Mesodermal cell (in vitro differentiated cells): ENCODE results near the gene ARL13B.
"Not testable (repeated sequence)": the region's sequence is repeated elsewhere in the genome, so short reads cannot be mapped to it uniquely, and the experiment has no call there.

ENCODE experiments used
- H3K27ac ChIP-seq: 2 replicates; pipeline ENCODE4 v1.7.0; 2013; ENCODE audit warnings: mild to moderate bottlenecking, low read depth, low read length, moderate library complexity; ENCODE audit not compliant: severe bottlenecking
- H3K36me3 ChIP-seq: 2 replicates; pipeline ENCODE4 v1.7.1; 2013; ENCODE audit warnings: mild to moderate bottlenecking, low read length, moderate library complexity; ENCODE audit not compliant: control insufficient read depth, insufficient read depth
- H3K4me1 ChIP-seq: one replicate; pipeline ENCODE4 v1.7.1; 2013; ENCODE audit warnings: mild to moderate bottlenecking, low read length; ENCODE audit not compliant: insufficient read depth, control insufficient read depth, poor library complexity, severe bottlenecking
- H3K4me3 ChIP-seq: 2 replicates; pipeline ENCODE4 v1.7.0; 2013; ENCODE audit warnings: low read length, control low read depth, mild to moderate bottlenecking; ENCODE audit not compliant: insufficient read depth, poor library complexity, severe bottlenecking; ENCODE audit errors: extremely low read depth
- H3K9me3 ChIP-seq: 2 replicates; pipeline ENCODE4 v1.7.1; 2013; ENCODE audit warnings: mild to moderate bottlenecking, low read length, moderate library complexity; ENCODE audit not compliant: control insufficient read depth
- WGBS, 2 experiments: methylation state at CpG; one replicate each; pipeline ENCODE4 v1.1.5; 2013; ENCODE audit warnings: missing lambda C conversion rate in 2 of 2; ENCODE audit not compliant: insufficient coverage in 2 of 2; 5-methylcytosine and 5-hydroxymethylcytosine counted together

The ARL13B gene

DNA sequence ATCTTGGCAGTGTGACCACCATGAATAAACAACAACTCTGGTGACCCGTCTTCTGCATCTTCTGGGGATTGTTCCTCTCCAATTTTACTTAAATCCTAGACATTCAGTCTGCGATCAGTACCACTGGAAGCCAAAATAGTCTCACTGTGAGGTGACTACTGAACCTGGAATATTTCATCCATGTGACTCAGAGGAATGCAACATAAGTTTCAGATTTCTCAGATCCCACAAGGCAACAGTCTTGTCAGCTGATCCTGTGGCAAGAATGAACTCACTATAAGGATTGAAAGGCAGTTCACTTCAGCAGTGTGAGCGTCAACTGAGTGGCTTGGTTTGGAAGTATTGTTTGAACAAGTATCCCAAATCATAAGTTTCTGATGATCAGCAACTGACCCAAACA lies 96.1 kb downstream of the ARL13B start:
- H3K4me3 ChIP-seq: no peak overlapping the region
- 85 to 86% methylated on average over 1 to 2 of the region's 3 CpGs for WGBS, 2 experiments

DNA sequence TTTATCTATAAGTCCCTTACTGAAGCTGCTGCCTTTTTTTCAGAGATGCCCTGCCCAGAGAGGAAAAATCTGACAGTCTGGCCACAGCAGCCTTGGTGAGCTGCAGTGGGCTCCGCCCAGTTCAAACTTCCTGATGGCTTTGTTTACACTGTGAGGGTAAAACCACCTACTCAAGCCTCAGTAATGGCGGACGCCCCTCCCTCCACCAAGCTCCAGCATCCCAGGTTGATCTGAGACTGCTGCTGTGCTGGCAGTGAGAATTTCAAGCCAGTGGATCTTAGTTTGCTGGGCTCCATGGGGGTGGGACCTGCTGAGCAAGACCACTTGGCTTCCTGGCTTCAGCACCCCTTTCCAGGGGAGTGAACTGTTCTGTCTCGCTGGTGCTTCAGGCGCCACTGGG lies 100.6 kb downstream of the ARL13B start:
- H3K27ac ChIP-seq, H3K4me3 ChIP-seq, H3K4me1 ChIP-seq, H3K9me3 ChIP-seq: not testable (repeated sequence)
- peaks cover 18% of the 10 kb centered on the region for H3K36me3 ChIP-seq
- WGBS, 2 experiments: 100% methylated on average over 2 to 3 of the region's 5 CpGs

More for the DNA sequence above, 96.1 kb downstream of the ARL13B start:
- Histone ChIP-seq H3K27ac (no peak overlapping the region), H3K9me3 (no peaks in the 10 kb centered on the region), H3K4me1 (no peaks in the 10 kb centered on the region), H3K36me3 (peaks cover 20% of the 10 kb centered on the region)

DNA sequence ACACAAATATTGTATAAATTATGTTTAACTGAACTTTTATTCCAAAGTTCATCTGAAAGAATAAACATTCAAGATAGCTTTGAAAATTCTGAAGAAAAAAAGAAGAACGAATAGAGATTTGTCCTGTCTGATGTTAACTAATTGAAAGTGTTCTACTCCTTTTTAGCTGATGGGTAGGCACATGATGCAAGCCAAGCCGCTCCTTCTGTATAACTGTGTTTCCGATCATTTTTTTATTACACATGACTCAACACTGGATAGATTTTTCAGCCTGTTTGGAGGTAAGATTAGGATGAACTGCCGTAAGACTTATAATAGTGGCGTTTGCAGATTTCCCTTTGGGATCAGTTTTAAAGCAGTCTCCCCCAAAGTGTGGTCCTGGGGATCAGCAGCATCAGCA lies 101.9 kb downstream of the ARL13B start:
- WGBS, 2 experiments: 100% methylated on average over 1 of the region's 5 CpGs
- H3K4me3 ChIP-seq: no peak overlapping the region
- no peak overlapping the region for H3K27ac ChIP-seq
- H3K36me3 ChIP-seq: peaks cover 14% of the 10 kb centered on the region
- H3K4me1 ChIP-seq: no peaks in the 10 kb centered on the region
- no peaks in the 10 kb centered on the region for H3K9me3 ChIP-seq

DNA sequence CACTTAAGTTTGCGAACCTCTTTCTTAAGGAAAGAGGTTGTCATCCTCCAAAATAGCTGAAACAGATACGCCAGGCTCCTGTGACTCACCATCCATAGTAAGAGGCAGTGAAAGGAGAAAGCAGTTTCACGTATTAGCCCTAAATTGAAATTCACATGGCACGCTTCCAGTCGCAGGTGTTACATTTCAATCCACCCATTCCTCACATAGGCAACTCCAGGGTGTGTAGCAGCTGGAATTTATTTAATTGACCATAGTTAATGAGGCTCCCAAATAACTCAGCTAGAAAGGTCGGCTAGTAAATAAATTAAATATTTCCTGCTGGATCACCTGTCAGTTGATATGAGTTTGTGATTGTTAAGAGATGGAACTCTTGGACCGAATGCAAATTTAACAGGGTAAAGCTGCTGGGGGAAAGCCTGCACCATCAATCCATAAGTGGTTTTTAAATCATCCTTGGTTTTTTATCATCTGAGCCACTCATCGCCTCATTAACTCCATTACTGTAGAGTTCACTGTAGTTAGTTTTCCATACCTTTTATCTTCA lies 102.5 kb downstream of the ARL13B start:
- H3K9me3 ChIP-seq: no peaks in the 10 kb centered on the region
- H3K4me1 ChIP-seq: no peaks in the 10 kb centered on the region
- WGBS, 2 experiments: 90 to 100% methylated on average over 4 to 5 of the region's 8 CpGs
- H3K27ac ChIP-seq: no peak overlapping the region
- H3K36me3 ChIP-seq: peaks cover 11% of the 10 kb centered on the region
- no peak overlapping the region for H3K4me3 ChIP-seq

DNA sequence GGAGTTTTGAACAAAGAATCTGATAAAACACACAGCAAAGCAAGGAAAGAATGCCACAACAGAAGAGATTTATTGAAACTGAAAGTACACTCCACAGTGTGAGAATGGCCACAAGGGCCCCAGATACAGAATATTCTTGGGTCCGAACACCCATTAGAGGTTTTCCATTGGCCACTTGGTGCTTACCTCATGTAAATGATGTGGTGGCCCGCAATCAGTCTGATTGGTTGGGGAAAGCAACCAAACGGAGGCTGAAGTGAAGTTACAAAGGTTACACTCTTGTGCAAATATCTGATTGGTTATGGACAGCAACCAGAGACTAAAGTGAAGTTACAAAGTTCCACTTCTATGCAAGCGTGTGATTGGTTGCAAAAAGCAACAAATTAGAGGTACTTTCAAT lies 103.3 kb downstream of the ARL13B start:
- H3K27ac ChIP-seq: no peak overlapping the region
- H3K4me1 ChIP-seq: no peaks in the 10 kb centered on the region
- no peak overlapping the region for H3K4me3 ChIP-seq
- no peaks in the 10 kb centered on the region for H3K9me3 ChIP-seq
- WGBS, 2 experiments: 89 to 90% methylated on average over 3 to 4 of the region's 4 CpGs
- peaks cover 11% of the 10 kb centered on the region for H3K36me3 ChIP-seq

DNA sequence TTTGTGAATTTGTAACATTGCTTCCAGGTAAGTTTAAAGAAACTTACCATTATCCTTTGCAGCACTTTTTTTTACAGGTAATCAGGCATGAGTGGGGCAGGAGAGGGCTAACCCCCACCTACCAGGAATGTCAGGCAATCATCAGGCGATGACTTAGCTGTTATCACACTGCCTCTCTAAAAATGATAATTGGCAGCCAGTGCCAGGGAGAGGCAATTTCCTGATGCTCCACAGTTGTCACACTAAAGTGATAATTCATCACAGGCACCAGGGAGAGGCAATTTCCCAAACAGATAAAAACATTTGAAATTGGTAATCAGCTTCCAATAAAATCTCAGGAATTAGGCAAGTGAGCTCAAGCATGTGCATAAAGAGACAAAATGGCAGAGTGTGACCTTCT lies 109.2 kb downstream of the ARL13B start:
- Histone ChIP-seq H3K4me3 (no peak overlapping the region), H3K27ac (no peak overlapping the region), H3K9me3 (no peaks in the 10 kb centered on the region), H3K36me3 (peaks cover 11% of the 10 kb centered on the region), H3K4me1 (no peaks in the 10 kb centered on the region)
- WGBS, 2 experiments: 100% methylated on average over 1 of the region's 1 CpG

DNA sequence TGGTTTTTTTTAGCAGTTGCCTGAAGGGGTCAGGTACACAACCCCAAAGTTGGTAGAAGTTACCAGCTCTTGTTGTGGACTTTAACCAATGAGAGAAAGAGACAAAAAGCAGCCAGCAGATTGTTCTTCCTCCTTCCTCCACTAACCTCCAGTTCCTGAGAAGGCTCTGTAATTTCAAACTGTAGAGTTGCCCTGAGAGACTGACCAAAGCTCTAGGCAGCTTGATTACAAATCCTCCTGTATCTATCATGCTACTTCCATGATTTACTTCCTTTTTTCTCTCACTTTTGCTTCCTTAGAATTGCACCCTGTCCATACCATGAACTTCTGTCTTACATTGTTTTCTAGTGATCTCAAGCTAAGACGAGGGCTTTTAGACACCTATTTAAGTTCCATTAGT lies 112.1 kb downstream of the ARL13B start:
- Histone ChIP-seq H3K4me3 (no peak overlapping the region), H3K36me3 (peaks cover 7% of the 10 kb centered on the region), H3K4me1 (no peaks in the 10 kb centered on the region), H3K27ac (no peak overlapping the region), H3K9me3 (no peaks in the 10 kb centered on the region)
- 90 to 100% methylated on average over 1 of the region's 1 CpG for WGBS, 2 experiments

DNA sequence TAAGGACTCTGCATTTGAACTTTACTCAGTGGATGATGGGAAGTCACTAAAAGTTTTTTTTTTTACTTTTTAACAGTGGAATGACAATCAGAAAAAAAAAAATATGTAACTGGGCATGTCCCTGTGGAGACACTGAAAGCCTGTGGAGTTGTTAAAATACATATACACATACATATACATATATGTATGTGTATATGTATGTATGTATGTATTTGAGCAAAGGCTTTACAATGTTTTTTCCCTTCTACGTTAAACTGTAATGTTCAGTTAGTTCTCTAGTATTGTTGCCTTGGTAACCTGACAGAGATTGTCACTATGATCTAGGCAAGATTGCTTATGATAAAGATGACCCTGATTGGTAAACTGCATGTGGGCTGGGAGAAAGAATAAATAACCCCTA lies 113.2 kb downstream of the ARL13B start:
- Histone ChIP-seq H3K36me3 (peaks cover 9% of the 10 kb centered on the region), H3K4me1 (no peaks in the 10 kb centered on the region), H3K9me3 (no peaks in the 10 kb centered on the region), H3K27ac (no peak overlapping the region), H3K4me3 (no peak overlapping the region)
- WGBS, 2 experiments: 100% methylated on average over 1 of the region's 1 CpG; no CpG with 5 or more reads in 1 of the 2 experiments

DNA sequence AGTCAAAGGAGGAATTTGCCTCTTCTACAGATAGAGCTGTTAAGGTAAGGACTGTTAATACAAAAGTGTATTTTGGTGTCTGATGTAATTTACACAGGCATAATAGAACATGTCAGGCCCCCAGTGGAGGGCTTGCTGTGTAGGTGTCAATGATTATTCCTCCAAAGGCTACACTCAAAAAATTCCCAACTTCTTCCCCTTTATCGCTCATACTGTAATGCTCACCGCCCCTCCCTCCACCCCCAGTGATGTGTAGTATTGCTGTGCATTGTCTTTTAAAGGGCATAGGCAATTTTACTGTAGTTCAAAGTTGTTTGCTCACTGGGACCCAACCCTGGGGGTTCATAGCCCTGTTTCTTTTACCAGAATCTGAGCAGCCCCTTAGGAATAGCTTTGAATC lies 115.2 kb downstream of the ARL13B start:
- Histone ChIP-seq H3K27ac (no peak overlapping the region), H3K36me3 (peaks cover 15% of the 10 kb centered on the region), H3K9me3 (no peaks in the 10 kb centered on the region), H3K4me1 (no peaks in the 10 kb centered on the region), H3K4me3 (no peak overlapping the region)
- no CpG with 5 or more reads among the region's 2 CpGs for WGBS, 2 experiments

DNA sequence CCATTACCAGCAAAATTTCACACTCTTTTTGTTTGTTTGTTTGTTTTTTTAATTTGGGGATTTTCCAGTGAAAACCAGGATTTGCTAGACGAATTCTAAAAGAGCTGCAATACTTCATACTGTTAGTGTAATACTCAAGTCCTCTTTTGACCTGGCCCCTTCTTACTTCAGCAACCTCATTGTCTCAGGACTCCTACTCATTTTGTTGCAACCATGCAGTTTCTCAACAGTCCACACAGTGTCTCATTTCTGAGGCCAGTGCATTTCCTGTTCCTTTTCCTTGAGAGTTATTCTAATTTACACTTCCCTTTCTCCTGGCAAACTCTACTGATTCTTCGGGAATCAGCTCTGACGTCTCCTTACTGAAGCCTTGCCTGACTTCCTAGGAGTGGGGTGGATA lies 118.5 kb downstream of the ARL13B start:
- Histone ChIP-seq H3K9me3 (no peaks in the 10 kb centered on the region), H3K27ac (no peak overlapping the region), H3K4me1 (no peaks in the 10 kb centered on the region), H3K36me3 (peaks cover 18% of the 10 kb centered on the region), H3K4me3 (no peak overlapping the region)
- 73% methylated on average over 1 of the region's 3 CpGs; no CpG with 5 or more reads in 1 of the 2 experiments for WGBS, 2 experiments

DNA sequence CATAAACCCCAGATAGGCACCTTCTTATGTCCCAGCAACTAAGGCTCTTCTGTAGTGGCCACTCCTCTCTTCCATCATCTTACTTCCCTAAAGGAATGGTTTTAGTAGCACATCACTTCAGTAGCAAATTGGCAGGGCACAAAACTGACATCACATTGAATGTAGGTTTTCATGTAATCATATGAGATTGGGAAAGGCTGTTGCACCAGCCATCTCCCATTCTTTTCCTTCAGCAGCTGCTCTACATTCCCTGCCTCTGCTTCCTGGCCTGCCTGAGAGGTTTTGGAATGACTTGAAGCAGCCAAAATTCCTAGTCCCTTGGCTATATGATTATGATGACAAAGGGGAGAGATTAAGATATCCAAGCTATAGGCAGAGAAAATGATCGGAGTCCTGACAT lies 119.4 kb downstream of the ARL13B start:
- H3K4me3 ChIP-seq: no peak overlapping the region
- no peak overlapping the region for H3K27ac ChIP-seq
- peaks cover 18% of the 10 kb centered on the region for H3K36me3 ChIP-seq
- no CpG with 5 or more reads among the region's 1 CpG for WGBS, 2 experiments
- H3K4me1 ChIP-seq: no peaks in the 10 kb centered on the region
- H3K9me3 ChIP-seq: no peaks in the 10 kb centered on the region
